GM23248 (cell line): ENCODE measurements around the gene S100A4.

Source experiments
- EZH2 ChIP-seq: fragments of 200-600 bp; sonication (generic); IDR thresholded peaks from 2 replicates; pipeline ENCODE4 v1.6.1; 2018; ENCODE audit warnings: antibody characterized with exemption, mild to moderate bottlenecking; ENCODE audit not compliant: insufficient read depth, poor library complexity, severe bottlenecking
- EZH2phosphoT487 ChIP-seq: fragments of 200-600 bp; sonication (generic); IDR thresholded peaks from 2 replicates; pipeline ENCODE4 v1.6.1; 2018; ENCODE audit warnings: antibody characterized with exemption, moderate library complexity, mild to moderate bottlenecking, low read depth; ENCODE audit not compliant: insufficient read depth

DNA sequence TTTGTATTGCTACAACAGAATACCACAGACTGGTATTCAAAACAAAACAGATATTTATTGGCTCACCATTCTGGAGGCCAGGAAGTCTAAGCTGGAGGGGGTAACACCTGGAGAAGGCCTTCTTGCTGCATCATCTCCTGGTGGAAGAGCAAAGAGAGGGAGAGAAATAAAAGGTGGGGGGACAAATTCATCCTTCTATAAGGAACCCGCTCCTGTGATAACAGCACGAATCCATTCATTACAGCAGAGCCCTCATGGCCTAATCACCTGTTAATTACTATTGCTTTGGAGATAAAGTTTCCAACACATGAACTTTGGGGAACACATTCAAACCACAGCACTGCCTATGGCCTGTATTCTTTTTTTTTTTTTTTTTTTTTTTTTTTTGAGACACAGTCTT is 14.6 kb upstream of the S100A4 start:
- TF ChIP-seq EZH2 (no peak), EZH2phosphoT487 (no peak)
